Breast epithelium (tissue), 3 donors: ENCODE measurements around the gene NFASC.

Experiments
- POLR2A ChIP-seq: fragments of 450-650 bp; IDR thresholded peaks from one replicate; pipeline ENCODE4 v1.6.1; 2016; ENCODE audit warnings: antibody characterized with exemption, mild to moderate bottlenecking, moderate library complexity
- POLR2AphosphoS5 ChIP-seq, 3 donors: sonication (generic); formaldehyde crosslinking; IDR thresholded peaks; one replicate each; pipeline ENCODE4 v1.6.1; 2017; ENCODE audit warnings: antibody characterized with exemption in 3 of 3
- TF ChIP-seq, protein P1 (sequence below), 3 donors: fragments of 450-650 bp; IDR thresholded peaks; one replicate each; pipeline ENCODE4 v1.5.1; 2016 to 2017; ENCODE audit warnings: antibody characterized with exemption in 3 of 3, mild to moderate bottlenecking in 3 of 3, moderate library complexity in 3 of 3

GRCh38 chr1:205026181-205026580, 155.5 kb downstream of the NFASC start:
- TF ChIP-seq, protein P1, sequence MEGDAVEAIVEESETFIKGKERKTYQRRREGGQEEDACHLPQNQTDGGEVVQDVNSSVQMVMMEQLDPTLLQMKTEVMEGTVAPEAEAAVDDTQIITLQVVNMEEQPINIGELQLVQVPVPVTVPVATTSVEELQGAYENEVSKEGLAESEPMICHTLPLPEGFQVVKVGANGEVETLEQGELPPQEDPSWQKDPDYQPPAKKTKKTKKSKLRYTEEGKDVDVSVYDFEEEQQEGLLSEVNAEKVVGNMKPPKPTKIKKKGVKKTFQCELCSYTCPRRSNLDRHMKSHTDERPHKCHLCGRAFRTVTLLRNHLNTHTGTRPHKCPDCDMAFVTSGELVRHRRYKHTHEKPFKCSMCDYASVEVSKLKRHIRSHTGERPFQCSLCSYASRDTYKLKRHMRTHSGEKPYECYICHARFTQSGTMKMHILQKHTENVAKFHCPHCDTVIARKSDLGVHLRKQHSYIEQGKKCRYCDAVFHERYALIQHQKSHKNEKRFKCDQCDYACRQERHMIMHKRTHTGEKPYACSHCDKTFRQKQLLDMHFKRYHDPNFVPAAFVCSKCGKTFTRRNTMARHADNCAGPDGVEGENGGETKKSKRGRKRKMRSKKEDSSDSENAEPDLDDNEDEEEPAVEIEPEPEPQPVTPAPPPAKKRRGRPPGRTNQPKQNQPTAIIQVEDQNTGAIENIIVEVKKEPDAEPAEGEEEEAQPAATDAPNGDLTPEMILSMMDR (IDR thresholded peaks at IDR 0.05): no peak
- TF ChIP-seq POLR2A (no peak), POLR2AphosphoS5 (IDR thresholded peaks at IDR 0.05) (no peak)
